GM11168 (cell line): ENCODE measurements around the gene CA11.

Experiments used
- in situ Hi-C: fragments of 300-500 bp; cut with MboI; formaldehyde crosslinking; loops from one replicate; pipeline ENCODE4 v1.12.0; 2022; ENCODE audit warnings: low sequenced_read_pairs; ENCODE audit not compliant: unreplicated experiment

The CA11 gene

GRCh38 chr19:48596679-48597465, 49.1 kb downstream of the CA11 start:
- in situ Hi-C loops: no loop called here

GRCh38 chr19:48596237-48596636, 49.8 kb downstream of the CA11 start:
- in situ Hi-C loops: no loop called here

- in situ Hi-C loops: no loop called here
These were observed 50.2 kb downstream of the CA11 start for GRCh38 chr19:48595833-48596232.

GRCh38 chr19:48595171-48595570, 50.8 kb downstream of the CA11 start:
- in situ Hi-C loops: no loop called here

- in situ Hi-C loops: no loop called here
These were observed 55.0 kb downstream of the CA11 start for GRCh38 chr19:48591021-48591420.

GRCh38 chr19:48588670-48589401, 57.2 kb downstream of the CA11 start:
- in situ Hi-C loops: loop anchor here (10.0 kb wide), 1 partner anchor 84 kb away; no protein-coding TSS in a partner anchor
